Thyroid gland (tissue), 4 donors: Measurements from ENCODE around the gene ARL13B.

Experiments used
- CTCF ChIP-seq, 6 experiments: fragments of 200-600 bp in 3 of 6; fragments of 450-650 bp in 3 of 6; sonication (generic) in 3 of 6; IDR thresholded peaks; one replicate each; pipeline ENCODE4 v1.5.1; 2016 to 2019; ENCODE audit warnings: antibody characterized with exemption in 6 of 6, mild to moderate bottlenecking in 2 of 6, inconsistent platforms in 1 of 6, moderate library complexity in 1 of 6
- POLR2A ChIP-seq, 2 donors: fragments of 450-650 bp; IDR thresholded peaks; one replicate each; pipeline ENCODE4 v1.6.1; 2017; ENCODE audit warnings: antibody characterized with exemption in 2 of 2, mild to moderate bottlenecking in 2 of 2, moderate library complexity in 1 of 2

GRCh38 chr3:94012185-94012584 is 32.2 kb downstream of the ARL13B start:
- no peak for TF ChIP-seq CTCF (IDR thresholded peaks at IDR 0.05)
- no peak for TF ChIP-seq POLR2A (IDR thresholded peaks at IDR 0.05)
